Loucy (cell line): ENCODE measurements around the gene PBX1.

ENCODE experiments used
- H2AFZ ChIP-seq: fragments of 200-600 bp; sonication (generic); 2 replicates; pipeline ENCODE4 v1.6.0; 2016; ENCODE audit warnings: antibody characterized with exemption, mild to moderate bottlenecking, low read length, moderate library complexity
- H3F3A ChIP-seq: fragments of 200-600 bp; 2 replicates; pipeline ENCODE4 v1.6.0; 2016; ENCODE audit warnings: antibody characterized with exemption, low read depth, mild to moderate bottlenecking
- H3K27me3 ChIP-seq: fragments of 200-600 bp; sonication (generic); 2 replicates; pipeline ENCODE4 v1.6.1; 2014; ENCODE audit warnings: low read length, mild to moderate bottlenecking; ENCODE audit not compliant: insufficient read depth, poor library complexity, severe bottlenecking
- H3K36me3 ChIP-seq: fragments of 200-600 bp; sonication (generic); 2 replicates; pipeline ENCODE4 v1.6.1; 2016; ENCODE audit warnings: low read length; ENCODE audit not compliant: insufficient read depth
- H3K4me1 ChIP-seq: fragments of 200-600 bp; sonication (generic); 2 replicates; pipeline ENCODE4 v1.5.1; 2014; ENCODE audit warnings: low read length, mild to moderate bottlenecking; ENCODE audit not compliant: insufficient read depth, poor library complexity, severe bottlenecking
- H3K4me2 ChIP-seq: fragments of 200-600 bp; sonication (generic); 2 replicates; pipeline ENCODE4 v1.6.0; 2014; ENCODE audit warnings: antibody characterized with exemption, low read length, low read depth, mild to moderate bottlenecking; ENCODE audit not compliant: poor library complexity, severe bottlenecking
- H3K4me3 ChIP-seq: fragments of 200-600 bp; sonication (generic); 2 replicates; pipeline ENCODE4 v1.5.1; 2014; ENCODE audit warnings: low read length, mild to moderate bottlenecking, mixed read lengths; ENCODE audit not compliant: poor library complexity, severe bottlenecking
- H3K79me2 ChIP-seq: fragments of 200-600 bp; sonication (generic); 2 replicates; pipeline ENCODE4 v1.6.1; 2014; ENCODE audit warnings: low read length; ENCODE audit not compliant: insufficient read depth
- H3K9ac ChIP-seq: fragments of 200-600 bp; sonication (generic); 2 replicates; pipeline ENCODE4 v1.6.0; 2014; ENCODE audit warnings: mild to moderate bottlenecking, low read depth, low read length, moderate library complexity; ENCODE audit not compliant: poor library complexity, severe bottlenecking
- H3K9me2 ChIP-seq: fragments of 200-600 bp; sonication (generic); replicated peaks from 2 replicates; pipeline ENCODE4 v1.6.1; 2016; ENCODE audit warnings: low read depth, low read length, mixed read lengths
- H3K9me3 ChIP-seq: fragments of 200-600 bp; sonication (generic); 2 replicates; pipeline ENCODE4 v1.6.1; 2014; ENCODE audit warnings: mild to moderate bottlenecking, antibody characterized with exemption, low read length, low read depth; ENCODE audit not compliant: insufficient read depth
- H4K20me1 ChIP-seq: fragments of 200-600 bp; sonication (generic); 2 replicates; pipeline ENCODE4 v1.6.0; 2014; ENCODE audit warnings: antibody characterized with exemption, low read length, mild to moderate bottlenecking; ENCODE audit not compliant: insufficient read depth, poor library complexity, severe bottlenecking
- CTCF ChIP-seq: fragments of 200-600 bp; sonication (generic); conservative IDR thresholded peaks from 2 replicates; pipeline ENCODE4 v1.5.1; 2014; ENCODE audit warnings: mild to moderate bottlenecking, antibody characterized with exemption, low read length
- EZH2phosphoT487 ChIP-seq: fragments of 200-600 bp; IDR thresholded peaks from 2 replicates; pipeline ENCODE4 v1.6.1; 2018; ENCODE audit warnings: antibody characterized with exemption, mild to moderate bottlenecking, moderate library complexity, borderline replicate concordance

Gene PBX1

GRCh38 chr1:164689672-164690511 is 130.9 kb downstream of the PBX1 start:
- no peaks in the 10 kb centered on the region for H3K27me3 ChIP-seq
- H3K4me1 ChIP-seq = peaks cover 1% of the 10 kb centered on the region
- no peak for TF ChIP-seq EZH2phosphoT487
- TF ChIP-seq CTCF = no peak
- no peak overlapping the region for H2AFZ ChIP-seq
- no peaks in the 10 kb centered on the region for H3K9me3 ChIP-seq
- no peaks in the 10 kb centered on the region for H3F3A ChIP-seq
- no peaks in the 10 kb centered on the region for H3K79me2 ChIP-seq
- no peaks in the 10 kb centered on the region for H3K9me2 ChIP-seq
- no peaks in the 10 kb centered on the region for H4K20me1 ChIP-seq
- H3K9ac ChIP-seq = no peak overlapping the region
- no peak overlapping the region for H3K4me3 ChIP-seq
- no peak overlapping the region for H3K4me2 ChIP-seq
- H3K36me3 ChIP-seq = no peaks in the 10 kb centered on the region

GRCh38 chr1:164692420-164692819 is 133.4 kb downstream of the PBX1 start:
- Histone ChIP-seq H3K4me2 (no peak overlapping the region), H3K79me2 (no peaks in the 10 kb centered on the region), H3F3A (no peaks in the 10 kb centered on the region), H3K9me2 (no peaks in the 10 kb centered on the region), H3K9me3 (no peaks in the 10 kb centered on the region), H3K9ac (no peak overlapping the region), H2AFZ (no peak overlapping the region), H4K20me1 (no peaks in the 10 kb centered on the region), H3K36me3 (no peaks in the 10 kb centered on the region), H3K4me1 (no peaks in the 10 kb centered on the region), H3K27me3 (no peaks in the 10 kb centered on the region), H3K4me3 (no peak overlapping the region)
- no peak for TF ChIP-seq CTCF
- no peak for TF ChIP-seq EZH2phosphoT487

DNA sequence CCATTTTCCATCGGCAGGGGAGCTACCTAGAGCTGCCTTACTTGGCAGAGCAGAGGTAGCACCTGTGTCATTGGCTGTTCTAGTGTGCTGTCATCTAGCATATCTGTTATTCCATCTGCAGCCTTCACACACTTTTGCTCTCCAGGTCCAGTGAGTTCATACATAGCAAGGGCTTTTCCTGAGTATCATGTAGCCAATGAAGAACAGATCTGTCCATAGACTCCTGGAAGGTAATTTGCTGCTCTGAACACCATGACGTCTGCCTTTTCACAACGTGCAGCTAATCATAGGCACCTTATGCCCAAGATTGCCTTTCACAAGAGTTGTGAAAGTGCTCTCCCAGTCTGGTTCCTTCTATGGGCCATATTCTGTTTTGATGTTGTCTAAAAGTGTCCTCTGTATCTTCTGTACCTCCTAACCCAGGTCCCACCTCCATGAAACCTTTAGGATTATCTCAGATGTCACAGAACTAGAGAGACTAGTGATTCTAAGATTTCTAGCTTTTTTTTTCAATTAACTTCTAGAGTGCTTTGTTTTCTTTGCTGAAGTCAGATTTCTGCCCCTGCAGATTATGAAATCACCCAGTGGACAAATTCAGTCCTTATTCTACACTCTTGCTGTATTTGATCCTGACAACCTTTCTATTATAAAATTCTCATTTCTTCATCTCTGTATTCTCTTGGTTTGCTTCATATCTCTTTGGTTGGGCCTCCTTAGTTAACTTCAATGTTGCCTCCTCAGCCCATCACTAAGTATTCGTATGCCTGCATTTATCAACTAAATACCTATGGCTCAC is 134.8 kb downstream of the PBX1 start:
- no peaks in the 10 kb centered on the region for H3K27me3 ChIP-seq
- H3K79me2 ChIP-seq = no peaks in the 10 kb centered on the region
- no peak for TF ChIP-seq EZH2phosphoT487
- no peak for TF ChIP-seq CTCF

More for the DNA sequence above, 134.8 kb downstream of the PBX1 start:
- H3K4me1 ChIP-seq = no peaks in the 10 kb centered on the region
- H2AFZ ChIP-seq = no peak overlapping the region
- no peaks in the 10 kb centered on the region for H3K36me3 ChIP-seq
- no peaks in the 10 kb centered on the region for H3K9me3 ChIP-seq
- H3K9me2 ChIP-seq = no peaks in the 10 kb centered on the region
- no peak overlapping the region for H3K9ac ChIP-seq
- H3K4me3 ChIP-seq = no peak overlapping the region
- no peaks in the 10 kb centered on the region for H4K20me1 ChIP-seq
- H3F3A ChIP-seq = no peaks in the 10 kb centered on the region
- H3K4me2 ChIP-seq = no peak overlapping the region
